SK-N-MC (cell line): ENCODE data around the gene GALM.
"Not testable (repeated sequence)": the region's sequence is repeated elsewhere in the genome, so short reads cannot be mapped to it uniquely, and the experiment has no call there.

ENCODE experiments used
- DNase-seq: peaks from one replicate; pipeline ENCODE4 v3.0.0-alpha.2; 2011; ENCODE audit warnings: low read depth, low spot score
- H3K27ac ChIP-seq: fragments of 200-600 bp; sonication (generic); 2 replicates; pipeline ENCODE4 v1.5.1; 2016; ENCODE audit warnings: mixed run types
- H3K36me3 ChIP-seq: fragments of 200-600 bp; sonication (generic); 2 replicates; pipeline ENCODE4 v1.6.1; 2017; ENCODE audit warnings: antibody characterized with exemption, low read length, mixed read lengths; ENCODE audit not compliant: insufficient read depth
- H3K4me3 ChIP-seq: fragments of 200-600 bp; sonication (generic); 2 replicates; pipeline ENCODE4 v1.5.1; 2016
- H3K9ac ChIP-seq: fragments of 200-600 bp; sonication (generic); 2 replicates; pipeline ENCODE4 v1.8.0; 2017; ENCODE audit warnings: mixed run types, mixed read lengths; ENCODE audit not compliant: insufficient read length
- H3K9me3 ChIP-seq: fragments of 200-600 bp; sonication (generic); 2 replicates; pipeline ENCODE4 v1.6.1; 2017; ENCODE audit warnings: low read depth, mild to moderate bottlenecking, antibody characterized with exemption, low read length, moderate library complexity, mixed read lengths
- EZH2 ChIP-seq: fragments of 200-600 bp; sonication (generic); IDR thresholded peaks from one replicate; pipeline ENCODE4 v1.6.1; 2017; ENCODE audit warnings: antibody characterized with exemption
- FOXP2 ChIP-seq: optimal IDR thresholded peaks from 2 replicates; pipeline ENCODE3; 2011; ENCODE audit warnings: mild to moderate bottlenecking, moderate library complexity; ENCODE audit not compliant: insufficient read depth; ENCODE audit errors: extremely low read length, control extremely low read depth
- POLR2AphosphoS5 ChIP-seq: IDR thresholded peaks from 2 replicates; pipeline ENCODE4 v1.6.1; 2012; ENCODE audit warnings: mild to moderate bottlenecking, low read depth, low read length, borderline replicate concordance

The GALM gene

GRCh38 chr2:38751596-38752410 lies 85.9 kb downstream of the GALM start:
- TF ChIP-seq FOXP2 (no peak), EZH2 (no peak), POLR2AphosphoS5 (no peak)

GRCh38 chr2:38754049-38754448 lies 88.1 kb downstream of the GALM start:
- peak overlapping the region; percentile 65; the same call in 1 of the 2 replicates for H3K27ac ChIP-seq
- H3K36me3 ChIP-seq = peaks cover 12% of the 10 kb centered on the region
- H3K4me3 ChIP-seq = peak overlapping the region; percentile 1; the same call in 1 of the 2 replicates
- H3K9me3 ChIP-seq = no peaks in the 10 kb centered on the region
- peak overlapping the region; percentile 70 for H3K9ac ChIP-seq
- no peak for DNase-seq
- no peak for TF ChIP-seq FOXP2
- TF ChIP-seq EZH2 = no peak
- no peak for TF ChIP-seq POLR2AphosphoS5

More at GRCh38 chr2:38751596-38752410, 85.9 kb downstream of the GALM start:
- peak overlapping the region; percentile 92 for H3K4me3 ChIP-seq
- peak overlapping the region; percentile 94 for H3K27ac ChIP-seq
- H3K9ac ChIP-seq = peak overlapping the region; percentile 62
- H3K36me3 ChIP-seq = peaks cover 34% of the 10 kb centered on the region
- H3K9me3 ChIP-seq = no peaks in the 10 kb centered on the region
- DNase-seq = no peak

DNA sequence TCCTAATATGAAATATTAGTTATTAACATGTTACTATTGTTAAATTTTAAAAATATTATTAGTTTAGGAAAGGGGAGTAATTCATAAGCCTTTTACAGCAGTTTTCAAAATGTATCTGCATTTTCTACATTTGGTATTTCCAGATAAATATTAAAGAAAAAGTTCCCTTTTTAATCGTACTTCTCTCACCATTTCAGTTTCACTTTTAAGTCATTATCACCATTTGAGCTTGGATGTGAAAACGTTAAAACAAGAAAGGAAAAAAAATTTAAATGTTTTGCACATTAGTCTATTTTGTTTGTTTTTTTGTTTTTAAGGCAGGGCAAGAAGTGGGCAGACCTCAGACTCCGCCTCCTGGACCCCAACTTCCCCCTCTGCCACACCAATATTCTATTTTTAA lies 88.6 kb downstream of the GALM start:
- Histone ChIP-seq H3K9ac (peak overlapping the region; percentile 70), H3K9me3 (no peaks in the 10 kb centered on the region)
- DNase-seq = no peak

DNA sequence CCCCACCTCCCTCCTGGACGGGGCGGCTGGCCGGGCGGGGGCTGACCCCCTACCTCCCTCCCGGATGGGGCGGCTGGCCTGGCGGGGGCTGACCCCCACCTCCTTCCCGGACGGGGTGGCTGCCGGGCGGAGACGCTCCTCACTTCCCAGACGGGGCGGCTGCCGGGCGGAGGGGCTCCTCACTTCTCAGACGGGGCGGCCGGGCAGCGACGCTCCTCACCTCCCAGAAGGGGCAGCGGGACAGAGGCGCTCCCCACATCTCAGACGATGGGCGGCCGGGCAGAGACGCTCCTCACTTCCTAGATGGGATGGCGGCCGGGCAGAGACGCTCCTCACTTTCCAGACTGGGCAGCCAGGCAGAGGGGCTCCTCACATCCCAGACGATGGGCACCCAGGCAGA lies 90.0 kb downstream of the GALM start:
- not testable (repeated sequence) for H3K9me3 ChIP-seq, H3K36me3 ChIP-seq, H3K4me3 ChIP-seq, DNase-seq, H3K27ac ChIP-seq, H3K9ac ChIP-seq

More for the DNA sequence above, 88.6 kb downstream of the GALM start:
- TF ChIP-seq POLR2AphosphoS5 = no peak
- no peak for TF ChIP-seq EZH2
- TF ChIP-seq FOXP2 = no peak
- H3K36me3 ChIP-seq = peaks cover 7% of the 10 kb centered on the region
- peak overlapping the region; percentile 65; the same call in 1 of the 2 replicates for H3K27ac ChIP-seq
- H3K4me3 ChIP-seq = peak overlapping the region; percentile 57

DNA sequence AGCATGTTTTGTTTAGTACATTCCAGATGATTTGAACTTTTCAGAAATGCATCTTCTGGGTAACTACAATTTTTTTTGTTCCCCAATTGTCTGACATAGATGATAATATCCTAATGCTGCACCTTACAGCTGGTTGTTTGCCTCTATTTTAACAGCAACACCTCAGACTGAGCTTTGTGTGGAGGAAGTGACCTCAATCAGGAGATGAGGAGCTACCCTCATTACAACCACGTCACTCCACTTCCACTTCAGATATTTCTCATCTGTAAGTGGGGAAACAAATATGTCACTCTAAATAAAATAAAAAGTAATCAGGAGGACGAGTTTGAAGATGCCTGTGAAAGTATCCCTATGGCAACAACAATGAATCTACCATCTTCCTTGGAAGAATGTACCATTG lies 97.3 kb downstream of the GALM start:
- Histone ChIP-seq H3K36me3 (no peaks in the 10 kb centered on the region), H3K9me3 (no peaks in the 10 kb centered on the region), H3K27ac (no peak overlapping the region), H3K9ac (no peak overlapping the region), H3K4me3 (no peak overlapping the region)
- DNase-seq = no peak
- TF ChIP-seq EZH2 (no peak), POLR2AphosphoS5 (no peak), FOXP2 (no peak)

GRCh38 chr2:38763728-38764127 lies 97.8 kb downstream of the GALM start:
- TF ChIP-seq POLR2AphosphoS5 (no peak), EZH2 (no peak), FOXP2 (no peak)
- H3K9ac ChIP-seq = no peak overlapping the region
- no peak overlapping the region for H3K27ac ChIP-seq
- H3K9me3 ChIP-seq = no peaks in the 10 kb centered on the region
- H3K36me3 ChIP-seq = no peaks in the 10 kb centered on the region
- no peak for DNase-seq
- H3K4me3 ChIP-seq = no peak overlapping the region

DNA sequence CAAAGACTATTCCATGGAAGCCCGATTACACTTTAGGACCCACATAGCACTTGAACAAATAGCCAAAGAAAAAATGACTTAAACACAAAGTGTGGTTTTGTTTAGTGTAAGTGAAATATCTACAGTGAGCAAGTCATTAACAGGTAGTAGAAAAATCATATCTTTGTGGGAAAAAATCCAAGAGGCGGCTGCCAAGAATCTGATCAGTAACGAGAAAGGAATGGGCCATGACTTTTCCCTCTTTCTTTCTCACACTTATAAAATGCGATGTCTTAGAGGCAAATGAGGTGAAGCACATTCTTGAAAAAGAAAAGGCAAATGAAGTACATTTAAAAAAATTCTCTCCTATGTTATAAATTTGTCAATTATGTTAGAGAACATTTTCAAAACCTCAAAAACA lies 99.2 kb downstream of the GALM start:
- no peak for DNase-seq
- TF ChIP-seq POLR2AphosphoS5 = no peak
- no peak for TF ChIP-seq FOXP2
- Histone ChIP-seq H3K9ac (no peak overlapping the region), H3K9me3 (no peaks in the 10 kb centered on the region), H3K4me3 (no peak overlapping the region), H3K27ac (peak overlapping the region; percentile 62; the same call in 1 of the 2 replicates), H3K36me3 (no peaks in the 10 kb centered on the region)

DNA sequence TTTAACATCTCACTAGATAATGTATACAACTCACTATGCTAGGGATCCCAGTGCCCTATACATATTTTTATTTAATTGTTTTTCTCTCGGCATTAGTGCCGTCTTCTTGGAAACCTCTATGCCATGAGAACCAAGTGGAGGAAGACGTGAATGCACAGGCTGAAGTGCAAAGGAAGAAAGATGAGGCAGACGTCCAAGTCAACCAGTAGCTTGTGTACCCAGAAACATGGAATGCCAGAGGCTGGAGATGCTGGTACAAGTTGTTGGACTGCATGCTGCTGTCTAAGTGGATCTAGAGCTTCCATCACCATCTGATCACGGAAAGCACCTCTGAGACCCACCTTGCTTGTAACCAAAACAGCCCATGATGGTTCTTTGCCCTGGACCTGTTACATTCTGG lies 99.6 kb downstream of the GALM start:
- no peak overlapping the region for H3K9ac ChIP-seq
- H3K27ac ChIP-seq = peak overlapping the region; percentile 62; the same call in 1 of the 2 replicates
- H3K4me3 ChIP-seq = no peak overlapping the region
- H3K9me3 ChIP-seq = no peaks in the 10 kb centered on the region
- no peak for DNase-seq
- TF ChIP-seq POLR2AphosphoS5 (no peak), EZH2 (no peak), FOXP2 (no peak)
- H3K36me3 ChIP-seq = no peaks in the 10 kb centered on the region
